Stimulated activated naive CD4-positive, alpha-beta T cell (primary cell): ENCODE data around the gene NELL1.
"Not testable (repeated sequence)": the region's sequence is repeated elsewhere in the genome, so short reads cannot be mapped to it uniquely, and the experiment has no call there.

Experiments used
- DNase-seq, 6 experiments: peaks; one replicate each; lab custom pipeline; 2025; lab: John Stamatoyannopoulos, UW

NELL1 gene

GRCh38 chr11:21198498-21198897 lies 529.1 kb downstream of the NELL1 start:
- DNase-seq, result no peak

GRCh38 chr11:21205205-21205604 lies 535.8 kb downstream of the NELL1 start:
- no peak for DNase-seq

- DNase-seq, result no peak
Observed at GRCh38 chr11:21225860-21226259, 556.5 kb downstream of the NELL1 start.

GRCh38 chr11:21229224-21229623 lies 559.8 kb downstream of the NELL1 start:
- DNase-seq, result no peak

- no peak for DNase-seq
Observed at GRCh38 chr11:21250196-21250595, 580.8 kb downstream of the NELL1 start.

GRCh38 chr11:21254055-21254454 lies 584.7 kb downstream of the NELL1 start:
- no peak for DNase-seq

- no peak for DNase-seq
Observed at GRCh38 chr11:21254790-21255189, 585.4 kb downstream of the NELL1 start.

GRCh38 chr11:21257461-21257860 lies 588.1 kb downstream of the NELL1 start:
- no peak for DNase-seq

- no peak for DNase-seq
Observed at GRCh38 chr11:21258414-21258813, 589.0 kb downstream of the NELL1 start.

- DNase-seq, result no peak
Observed at GRCh38 chr11:21260101-21260500, 590.7 kb downstream of the NELL1 start.

- DNase-seq, result no peak
Observed at GRCh38 chr11:21262992-21263391, 593.6 kb downstream of the NELL1 start.

GRCh38 chr11:21264125-21264524 lies 594.7 kb downstream of the NELL1 start:
- no peak for DNase-seq

- DNase-seq, result no peak
Observed at GRCh38 chr11:21268036-21268435, 598.6 kb downstream of the NELL1 start.

- DNase-seq, result not testable (repeated sequence)
Observed at GRCh38 chr11:21272139-21272538, 602.8 kb downstream of the NELL1 start.

GRCh38 chr11:21278840-21279239 lies 609.5 kb downstream of the NELL1 start:
- no peak for DNase-seq

- no peak for DNase-seq
Observed at GRCh38 chr11:21285104-21285503, 615.7 kb downstream of the NELL1 start.

GRCh38 chr11:21289686-21290085 lies 620.3 kb downstream of the NELL1 start:
- DNase-seq, result no peak

- DNase-seq, result no peak
Observed at GRCh38 chr11:21295508-21295907, 626.1 kb downstream of the NELL1 start.

GRCh38 chr11:21301981-21302380 lies 632.6 kb downstream of the NELL1 start:
- DNase-seq, result no peak

GRCh38 chr11:21306739-21307358 lies 637.5 kb downstream of the NELL1 start:
- no peak for DNase-seq

- no peak for DNase-seq
Observed at GRCh38 chr11:21307874-21308273, 638.5 kb downstream of the NELL1 start.

GRCh38 chr11:21316591-21316990 lies 647.2 kb downstream of the NELL1 start:
- no peak for DNase-seq

GRCh38 chr11:21321072-21321471 lies 651.7 kb downstream of the NELL1 start:
- no peak for DNase-seq

GRCh38 chr11:21321530-21321929 lies 652.1 kb downstream of the NELL1 start:
- DNase-seq, result no peak

- no peak for DNase-seq
Observed at GRCh38 chr11:21323617-21324016, 654.2 kb downstream of the NELL1 start.
